K562 (cell line): ENCODE results near the gene PSMD13. TPM values are rescaled to one million over a fixed set of nuclear protein-coding genes. Genes with fewer than 3 reads are reported as not detected.

Experiments
- CREB1 ChIP-seq, 2 experiments: sonication (generic) in 1 of 2; formaldehyde crosslinking in 1 of 2; IDR thresholded peaks; 2 replicates each; pipeline versions ENCODE4 v1.6.1 to v1.8.0; 2012 to 2022; ENCODE audit warnings: inconsistent platforms in 1 of 2, mild to moderate bottlenecking in 1 of 2, missing genetic modification reagents in 1 of 2, moderate library complexity in 1 of 2
- ELF1 ChIP-seq: fragments of 200-800 bp; sonication (Bioruptor generic); IDR thresholded peaks from 2 replicates; pipeline ENCODE4 v1.6.1; 2016; ENCODE audit warnings: missing genetic modification characterization, missing compliant biosample characterization
- GABPA ChIP-seq: fragments of 200-800 bp; sonication (Bioruptor generic); conservative IDR thresholded peaks from 2 replicates; pipeline ENCODE4 v1.6.1; 2016; ENCODE audit warnings: low read depth, missing genetic modification characterization, missing compliant biosample characterization
- PCBP2 ChIP-seq: fragments of 200-400 bp; formaldehyde crosslinking; IDR thresholded peaks from 2 replicates; pipeline ENCODE4 v1.6.1; 2018; ENCODE audit warnings: low read length, low read depth, mild to moderate bottlenecking, moderate library complexity; ENCODE audit not compliant: poor library complexity, severe bottlenecking
- WHSC1 ChIP-seq: IDR thresholded peaks from one replicate; pipeline ENCODE4 v1.6.1; 2012; ENCODE audit warnings: low read length, control low read depth, inconsistent platforms
- ZNF146 ChIP-seq: IDR thresholded peaks from one replicate; pipeline ENCODE4 v1.6.1; 2018; ENCODE audit warnings: missing compliant biosample characterization; ENCODE audit not compliant: unreplicated experiment
- ZNF3 ChIP-seq: fragments of 250-450 bp; sonication (Bioruptor Pico); IDR thresholded peaks from 2 replicates; pipeline ENCODE4 v1.5.0; 2021; ENCODE audit warnings: mild to moderate bottlenecking, moderate library complexity
- ZNF717 ChIP-seq: fragments of 250-450 bp; sonication (Bioruptor Pico); IDR thresholded peaks from 2 replicates; pipeline ENCODE4 v1.5.0; 2021
- polyA plus RNA-seq, 8 experiments: library from polyadenylated mRNA; depleted of rRNA in 4 of 8; stranded (reverse) in 5 of 8; unstranded in 3 of 8; fragments of >200 nt; fragmentation: Nextera tagmentation in 2 of 8; fragmentation: Illumina TruSeq in 1 of 8; extraction: Ambion mirVana in 2 of 8; extraction: Trizol in 1 of 8; gene quantifications; 2 replicates each; pipeline versions ENCODE4 v1.2.1 to v1.2.3, GENCODE V29; 2011 to 2014; ENCODE audit warnings: inconsistent platforms in 1 of 8, missing spikeins in 1 of 8
- total RNA-seq, 7 experiments: library from RNA; depleted of rRNA in 6 of 7; stranded (reverse); fragments of >200 nt in 6 of 7; fragmentation: Illumina TruSeq in 2 of 7; extraction: Trizol in 2 of 7; gene quantifications; 2 replicates each; pipeline versions ENCODE4 v1.2.1 to v1.2.3, GENCODE V29; 2011 to 2021; ENCODE audit warnings: low replicate concordance in 1 of 7
- TF ChIP-seq, protein P1 (sequence below): fragments of 450-650 bp; IDR thresholded peaks from 2 replicates; pipeline ENCODE4 v1.6.1; 2017; ENCODE audit warnings: antibody characterized with exemption, mild to moderate bottlenecking
- TF ChIP-seq, protein P2 (sequence below), 2 experiments: fragments of 450-650 bp; formaldehyde crosslinking in 1 of 2; IDR thresholded peaks; 2 replicates each; pipeline versions ENCODE4 v1.4.0 to v1.6.1; 2014 to 2020; ENCODE audit warnings: mild to moderate bottlenecking in 2 of 2, borderline replicate concordance in 1 of 2, low read depth in 1 of 2
- TF ChIP-seq, protein P3 (sequence below): sonication (generic); formaldehyde crosslinking; IDR thresholded peaks from 2 replicates; pipeline ENCODE4 v1.8.1; 2023; ENCODE audit warnings: mild to moderate bottlenecking, missing genetic modification reagents
- TF ChIP-seq, protein P4 (sequence below): sonication (generic); formaldehyde crosslinking; IDR thresholded peaks from 2 replicates; pipeline ENCODE4 v1.9.0; 2022; ENCODE audit warnings: mild to moderate bottlenecking, missing genetic modification reagents

Gene PSMD13
- total and polyA plus RNA-seq, 9 of the 15 experiments (the other 6 are each of a cell fraction or from before 2014, with no cell fraction given), result 185 to 383 (median 267) TPM

DNA sequence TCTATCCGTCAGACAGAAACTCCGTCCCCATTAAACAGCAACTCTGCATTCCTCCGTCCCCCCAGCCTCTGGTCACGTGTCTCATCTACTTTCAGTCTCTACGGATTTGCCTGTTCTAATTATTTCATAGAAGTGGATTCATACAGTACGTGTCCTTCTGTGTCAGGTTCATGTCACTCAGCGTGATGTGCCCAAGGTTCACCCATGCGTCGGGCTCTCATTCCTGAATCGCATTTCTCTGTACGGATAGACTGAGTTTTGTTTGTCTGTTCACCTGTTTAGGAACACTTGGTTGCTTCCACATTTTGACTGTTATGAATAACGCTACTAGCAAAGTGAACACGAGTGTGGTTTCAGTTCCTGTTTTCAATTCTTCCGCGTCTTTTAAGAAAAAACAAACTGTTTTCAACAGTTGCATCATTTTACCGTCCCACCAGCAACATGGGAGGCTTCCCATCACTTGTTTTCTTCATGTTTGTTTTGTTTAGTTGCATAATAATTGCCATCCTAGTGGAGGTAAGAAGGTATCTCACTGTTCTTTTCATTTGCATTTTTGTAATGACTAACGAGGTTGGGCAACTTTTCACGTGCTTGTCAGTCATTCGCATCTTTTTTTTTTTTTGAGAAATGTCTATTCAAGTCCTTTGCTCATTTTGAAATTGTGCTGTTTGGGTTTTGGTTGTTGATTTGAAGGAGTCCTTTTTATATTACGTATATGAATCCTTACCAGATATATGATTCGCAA lies 32.5 kb downstream of the PSMD13 start (continued):
- TF ChIP-seq, protein P1, sequence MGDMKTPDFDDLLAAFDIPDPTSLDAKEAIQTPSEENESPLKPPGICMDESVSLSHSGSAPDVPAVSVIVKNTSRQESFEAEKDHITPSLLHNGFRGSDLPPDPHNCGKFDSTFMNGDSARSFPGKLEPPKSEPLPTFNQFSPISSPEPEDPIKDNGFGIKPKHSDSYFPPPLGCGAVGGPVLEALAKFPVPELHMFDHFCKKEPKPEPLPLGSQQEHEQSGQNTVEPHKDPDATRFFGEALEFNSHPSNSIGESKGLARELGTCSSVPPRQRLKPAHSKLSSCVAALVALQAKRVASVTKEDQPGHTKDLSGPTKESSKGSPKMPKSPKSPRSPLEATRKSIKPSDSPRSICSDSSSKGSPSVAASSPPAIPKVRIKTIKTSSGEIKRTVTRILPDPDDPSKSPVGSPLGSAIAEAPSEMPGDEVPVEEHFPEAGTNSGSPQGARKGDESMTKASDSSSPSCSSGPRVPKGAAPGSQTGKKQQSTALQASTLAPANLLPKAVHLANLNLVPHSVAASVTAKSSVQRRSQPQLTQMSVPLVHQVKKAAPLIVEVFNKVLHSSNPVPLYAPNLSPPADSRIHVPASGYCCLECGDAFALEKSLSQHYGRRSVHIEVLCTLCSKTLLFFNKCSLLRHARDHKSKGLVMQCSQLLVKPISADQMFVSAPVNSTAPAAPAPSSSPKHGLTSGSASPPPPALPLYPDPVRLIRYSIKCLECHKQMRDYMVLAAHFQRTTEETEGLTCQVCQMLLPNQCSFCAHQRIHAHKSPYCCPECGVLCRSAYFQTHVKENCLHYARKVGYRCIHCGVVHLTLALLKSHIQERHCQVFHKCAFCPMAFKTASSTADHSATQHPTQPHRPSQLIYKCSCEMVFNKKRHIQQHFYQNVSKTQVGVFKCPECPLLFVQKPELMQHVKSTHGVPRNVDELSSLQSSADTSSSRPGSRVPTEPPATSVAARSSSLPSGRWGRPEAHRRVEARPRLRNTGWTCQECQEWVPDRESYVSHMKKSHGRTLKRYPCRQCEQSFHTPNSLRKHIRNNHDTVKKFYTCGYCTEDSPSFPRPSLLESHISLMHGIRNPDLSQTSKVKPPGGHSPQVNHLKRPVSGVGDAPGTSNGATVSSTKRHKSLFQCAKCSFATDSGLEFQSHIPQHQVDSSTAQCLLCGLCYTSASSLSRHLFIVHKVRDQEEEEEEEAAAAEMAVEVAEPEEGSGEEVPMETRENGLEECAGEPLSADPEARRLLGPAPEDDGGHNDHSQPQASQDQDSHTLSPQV, result peak; percentile 14; the same call in 1 of the 2 replicates
- TF ChIP-seq WHSC1 (no peak), ZNF717 (no peak), ZNF3 (no peak), PCBP2 (no peak), ZNF146 (CRISPR knock-in tag) (no peak), ELF1 (tag) (peak; percentile 51; the same call in 1 of the 2 replicates), GABPA (tag) (0 out of 2 replicates have a peak, but pooled peaks have one; percentile 33), CREB1 (IDR thresholded peaks at IDR 0.05) (no peak), CREB1 (CRISPR knock-in tag; IDR thresholded peaks at IDR 0.05) (0 out of 2 replicates have a peak, but pooled peaks have one; percentile 33)
- TF ChIP-seq, protein P2, sequence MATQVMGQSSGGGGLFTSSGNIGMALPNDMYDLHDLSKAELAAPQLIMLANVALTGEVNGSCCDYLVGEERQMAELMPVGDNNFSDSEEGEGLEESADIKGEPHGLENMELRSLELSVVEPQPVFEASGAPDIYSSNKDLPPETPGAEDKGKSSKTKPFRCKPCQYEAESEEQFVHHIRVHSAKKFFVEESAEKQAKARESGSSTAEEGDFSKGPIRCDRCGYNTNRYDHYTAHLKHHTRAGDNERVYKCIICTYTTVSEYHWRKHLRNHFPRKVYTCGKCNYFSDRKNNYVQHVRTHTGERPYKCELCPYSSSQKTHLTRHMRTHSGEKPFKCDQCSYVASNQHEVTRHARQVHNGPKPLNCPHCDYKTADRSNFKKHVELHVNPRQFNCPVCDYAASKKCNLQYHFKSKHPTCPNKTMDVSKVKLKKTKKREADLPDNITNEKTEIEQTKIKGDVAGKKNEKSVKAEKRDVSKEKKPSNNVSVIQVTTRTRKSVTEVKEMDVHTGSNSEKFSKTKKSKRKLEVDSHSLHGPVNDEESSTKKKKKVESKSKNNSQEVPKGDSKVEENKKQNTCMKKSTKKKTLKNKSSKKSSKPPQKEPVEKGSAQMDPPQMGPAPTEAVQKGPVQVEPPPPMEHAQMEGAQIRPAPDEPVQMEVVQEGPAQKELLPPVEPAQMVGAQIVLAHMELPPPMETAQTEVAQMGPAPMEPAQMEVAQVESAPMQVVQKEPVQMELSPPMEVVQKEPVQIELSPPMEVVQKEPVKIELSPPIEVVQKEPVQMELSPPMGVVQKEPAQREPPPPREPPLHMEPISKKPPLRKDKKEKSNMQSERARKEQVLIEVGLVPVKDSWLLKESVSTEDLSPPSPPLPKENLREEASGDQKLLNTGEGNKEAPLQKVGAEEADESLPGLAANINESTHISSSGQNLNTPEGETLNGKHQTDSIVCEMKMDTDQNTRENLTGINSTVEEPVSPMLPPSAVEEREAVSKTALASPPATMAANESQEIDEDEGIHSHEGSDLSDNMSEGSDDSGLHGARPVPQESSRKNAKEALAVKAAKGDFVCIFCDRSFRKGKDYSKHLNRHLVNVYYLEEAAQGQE (IDR thresholded peaks at IDR 0.05; ENCODE audit: borderline replicate concordance), result 0 out of 2 replicates have a peak, but pooled peaks have one; percentile 16
- TF ChIP-seq, protein P2 (CRISPR knock-in tag; IDR thresholded peaks at IDR 0.05; ENCODE audit: low read depth), result no peak
- TF ChIP-seq, protein P3, sequence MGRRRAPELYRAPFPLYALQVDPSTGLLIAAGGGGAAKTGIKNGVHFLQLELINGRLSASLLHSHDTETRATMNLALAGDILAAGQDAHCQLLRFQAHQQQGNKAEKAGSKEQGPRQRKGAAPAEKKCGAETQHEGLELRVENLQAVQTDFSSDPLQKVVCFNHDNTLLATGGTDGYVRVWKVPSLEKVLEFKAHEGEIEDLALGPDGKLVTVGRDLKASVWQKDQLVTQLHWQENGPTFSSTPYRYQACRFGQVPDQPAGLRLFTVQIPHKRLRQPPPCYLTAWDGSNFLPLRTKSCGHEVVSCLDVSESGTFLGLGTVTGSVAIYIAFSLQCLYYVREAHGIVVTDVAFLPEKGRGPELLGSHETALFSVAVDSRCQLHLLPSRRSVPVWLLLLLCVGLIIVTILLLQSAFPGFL (CRISPR knock-in tag), result no peak
- TF ChIP-seq, protein P4, sequence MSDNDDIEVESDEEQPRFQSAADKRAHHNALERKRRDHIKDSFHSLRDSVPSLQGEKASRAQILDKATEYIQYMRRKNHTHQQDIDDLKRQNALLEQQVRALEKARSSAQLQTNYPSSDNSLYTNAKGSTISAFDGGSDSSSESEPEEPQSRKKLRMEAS, result no peak
